Head of caudate nucleus (tissue), 42 donors: ENCODE measurements around the gene TNRC18.

Experiments
- DNase-seq, 42 donors: peaks; one replicate each; pipeline versions ENCODE4 v3.0.0 to v3.0.0-alpha.2; 2020 to 2021; ENCODE audit warnings: mixed read lengths in 7 of 42
- intact Hi-C: fragments of 100-400 bp; cut with DNase I; formaldehyde crosslinking; loops from one replicate; pipeline ENCODE4 v1.15.0; 2022

TNRC18 gene

GRCh38 chr7:5433181-5433580 lies 9.5 kb upstream of the TNRC18 start:
- intact Hi-C loops: no loop called here
- DNase-seq: no peak

- intact Hi-C loops: no loop called here
Observed at GRCh38 chr7:5432691-5433090, 9.1 kb upstream of the TNRC18 start.

GRCh38 chr7:5431560-5432015 lies 8.0 kb upstream of the TNRC18 start:
- intact Hi-C loops: no loop called here
- DNase-seq: no peak

More at GRCh38 chr7:5432691-5433090, 9.1 kb upstream of the TNRC18 start:
- no peak for DNase-seq

- intact Hi-C loops: no loop called here
- DNase-seq: no peak
Observed at GRCh38 chr7:5430612-5430947, 6.9 kb upstream of the TNRC18 start.

GRCh38 chr7:5429857-5430611 lies 6.4 kb upstream of the TNRC18 start:
- DNase-seq: peak in 16 of 42 donors; percentile 24 to 64 (median 39)
- intact Hi-C loops: no loop called here

- DNase-seq: peak in 6 of 42 donors; percentile 28 to 60 (median 35)
- intact Hi-C loops: no loop called here
Observed at GRCh38 chr7:5429253-5429856, 5.7 kb upstream of the TNRC18 start.

- DNase-seq: peak; percentile 50 to 92 (median 76)
- intact Hi-C loops: no loop called here
Observed at GRCh38 chr7:5428478-5429252, 5.0 kb upstream of the TNRC18 start.

- peak in 3 of 42 donors; percentile 46 to 69 (median 47) for DNase-seq
- intact Hi-C loops: no loop called here
Observed at GRCh38 chr7:5426226-5426475, 2.5 kb upstream of the TNRC18 start.

- intact Hi-C loops: no loop called here
- peak; percentile 61 to 91 (median 78) for DNase-seq
Observed at GRCh38 chr7:5425507-5426225, 2.0 kb upstream of the TNRC18 start.

- intact Hi-C loops: no loop called here
- peak in 29 of 42 donors; percentile 22 to 73 (median 47) for DNase-seq
Observed at GRCh38 chr7:5424749-5425506, 1.3 kb upstream of the TNRC18 start.

- intact Hi-C loops: no loop called here
- peak; percentile 86 to 98 (median 94) for DNase-seq
Observed at GRCh38 chr7:5423976-5424748, 528 bp upstream of the TNRC18 start.

GRCh38 chr7:5422396-5423305 lies 983 bp downstream of the TNRC18 start:
- DNase-seq: peak in 28 of 42 donors; percentile 9 to 62 (median 42)
- intact Hi-C loops: no loop called here

GRCh38 chr7:5421714-5422395 lies 1.8 kb downstream of the TNRC18 start:
- intact Hi-C loops: no loop called here
- peak in 32 of 42 donors; percentile 28 to 76 (median 49) for DNase-seq

GRCh38 chr7:5420881-5421713 lies 2.5 kb downstream of the TNRC18 start:
- peak in 28 of 42 donors; percentile 10 to 73 (median 38) for DNase-seq
- intact Hi-C loops: no loop called here

GRCh38 chr7:5420067-5420880 lies 3.4 kb downstream of the TNRC18 start:
- DNase-seq: peak in 35 of 42 donors; percentile 23 to 74 (median 58)
- intact Hi-C loops: no loop called here
